Activated CD8-positive, alpha-beta memory T cell treated with anti-CD3 and anti-CD28 coated beads, Interleukin-2, amount 50 U/mL, for 1 hour (primary cell): ENCODE data around the gene PTPRE.

Experiments used
- DNase-seq: peaks from one replicate; pipeline ENCODE4 v3.0.0-alpha.2; 2020; ENCODE audit errors: extremely low read depth

The PTPRE gene

DNA sequence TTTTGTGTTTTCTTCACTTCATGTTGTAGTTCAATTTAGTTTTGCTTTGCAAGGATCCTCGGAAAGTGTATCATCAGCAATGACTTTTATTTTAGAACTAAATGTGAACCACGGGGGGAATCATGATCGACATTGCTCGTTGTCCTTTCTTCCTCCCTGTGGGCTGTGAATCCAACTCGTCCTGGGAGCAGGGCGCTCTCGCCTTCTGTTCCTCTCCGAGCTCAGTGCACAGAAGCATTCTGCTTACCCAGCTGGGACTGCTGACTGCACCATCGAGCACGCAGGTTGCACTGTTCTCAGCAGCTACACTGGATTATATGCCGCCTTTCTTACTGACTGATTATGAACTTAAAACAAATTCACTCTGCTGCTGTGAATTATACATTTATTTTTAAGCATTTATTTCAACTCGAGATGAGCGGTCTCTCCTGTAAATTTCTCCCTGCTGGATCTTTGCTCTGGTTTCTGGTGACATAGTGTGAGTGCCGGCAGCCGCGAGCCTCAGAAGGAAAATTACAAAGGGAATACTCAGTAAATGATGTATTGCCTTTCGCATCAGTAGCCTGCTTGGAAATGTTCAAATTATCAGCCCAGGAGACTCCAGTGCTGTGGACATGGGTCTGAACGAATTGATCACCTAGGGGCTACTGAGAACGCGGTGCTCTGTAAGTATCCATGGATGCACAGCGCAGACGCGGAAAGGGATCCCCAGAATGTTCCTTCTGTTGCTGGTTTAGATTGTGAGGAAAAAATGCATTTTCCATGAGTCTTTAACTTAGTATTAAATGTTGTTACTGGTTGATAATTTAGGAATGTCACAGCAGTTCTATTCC, 92.6 kb downstream of the PTPRE start:
- no peak for DNase-seq

DNA sequence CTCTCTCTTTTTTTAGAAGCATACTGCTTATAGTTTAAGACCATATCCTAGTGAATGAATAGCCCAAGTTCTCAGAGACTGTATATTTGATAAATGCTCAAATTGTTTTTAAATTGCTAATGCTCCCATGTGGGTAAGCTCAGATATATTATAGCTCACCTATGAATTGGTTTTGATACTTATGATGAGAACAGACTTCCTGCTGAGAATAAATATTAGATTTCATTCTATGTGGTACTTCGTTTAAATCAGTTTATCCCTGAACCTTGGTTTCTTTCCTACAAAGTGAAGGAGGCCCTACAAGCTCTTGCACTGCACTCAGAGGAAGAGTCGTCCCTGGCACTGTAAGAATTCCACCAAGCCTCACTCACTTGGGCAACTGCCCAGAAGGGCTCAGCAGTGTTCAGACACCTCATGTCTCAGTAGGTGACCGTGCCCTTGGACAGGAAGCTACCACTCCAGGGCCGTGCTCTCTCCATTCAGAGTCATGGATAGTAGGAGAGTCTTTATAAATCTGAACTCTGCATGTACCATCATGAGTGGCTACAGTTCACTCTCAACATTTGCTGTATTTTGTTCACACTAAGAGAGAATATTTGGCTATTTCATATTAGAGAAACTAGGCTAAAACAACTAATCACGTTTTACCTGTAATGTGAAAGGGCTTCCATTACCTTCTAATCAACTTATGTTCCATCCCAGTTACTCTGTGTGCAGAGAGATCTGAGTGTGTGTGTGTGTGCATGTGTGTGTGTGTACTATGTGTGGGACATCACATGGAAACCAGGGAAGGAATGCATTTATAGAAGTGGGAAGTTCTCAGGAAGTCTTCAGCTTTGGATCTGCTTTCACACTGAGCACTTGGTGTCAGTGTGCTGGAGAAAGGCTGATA, 93.8 kb downstream of the PTPRE start:
- no peak for DNase-seq

DNA sequence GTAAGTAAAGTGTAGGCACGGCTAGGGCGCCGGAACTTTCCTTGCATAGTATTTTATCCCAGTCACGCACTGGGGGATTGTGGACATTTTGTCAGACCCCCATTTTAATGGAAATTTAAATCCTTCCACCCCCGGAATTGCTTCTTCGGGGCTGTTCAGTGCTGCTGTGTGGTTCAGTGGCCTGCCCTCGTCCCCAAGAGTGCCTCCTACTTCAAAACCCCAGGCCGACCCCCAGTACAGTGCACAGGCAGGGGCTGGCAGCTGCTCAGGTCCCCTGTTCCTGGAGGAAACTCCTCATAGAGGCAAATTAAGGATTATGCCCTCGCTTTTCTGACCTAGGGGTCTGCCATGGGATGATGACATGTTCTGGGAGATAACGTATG, 94.5 kb downstream of the PTPRE start:
- no peak for DNase-seq

DNA sequence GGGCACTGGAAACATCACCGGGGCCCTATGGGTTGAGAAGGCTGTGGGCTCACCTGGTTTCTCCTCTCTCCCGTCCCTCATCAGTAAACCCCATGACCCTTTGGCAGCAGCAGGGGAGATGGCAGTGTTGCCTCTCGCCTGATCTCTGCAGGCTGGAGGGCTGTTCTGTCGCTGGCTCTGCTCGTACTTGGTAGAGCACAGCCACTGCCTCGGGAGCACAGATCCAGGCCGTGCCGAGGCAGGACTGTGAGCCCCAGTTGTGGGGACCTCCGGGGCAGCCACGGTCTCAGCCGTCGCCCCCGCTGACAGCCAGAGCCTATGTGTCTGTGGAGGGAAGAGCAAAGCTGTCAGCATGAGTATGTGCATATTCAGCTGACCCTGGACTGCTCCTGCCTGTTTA, 94.9 kb downstream of the PTPRE start:
- no peak for DNase-seq

DNA sequence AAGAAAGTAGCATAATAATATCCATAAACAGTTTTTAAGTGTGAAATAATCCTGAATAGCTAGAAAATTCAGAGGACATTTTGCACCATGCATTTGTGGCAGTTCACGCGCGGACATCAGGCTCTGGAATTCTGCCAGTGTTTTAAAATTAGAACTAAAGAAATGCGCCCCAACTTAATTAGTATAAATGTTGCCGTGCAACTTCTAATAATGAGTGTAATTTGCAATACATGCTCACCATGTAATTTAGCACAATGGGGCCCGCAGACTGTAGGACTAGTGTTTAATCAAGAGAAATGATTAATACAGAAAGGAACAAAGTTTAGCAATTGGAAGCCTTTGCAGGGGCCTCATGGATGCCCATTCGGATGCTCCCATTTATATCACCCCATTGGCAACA, 96.6 kb downstream of the PTPRE start:
- no peak for DNase-seq

DNA sequence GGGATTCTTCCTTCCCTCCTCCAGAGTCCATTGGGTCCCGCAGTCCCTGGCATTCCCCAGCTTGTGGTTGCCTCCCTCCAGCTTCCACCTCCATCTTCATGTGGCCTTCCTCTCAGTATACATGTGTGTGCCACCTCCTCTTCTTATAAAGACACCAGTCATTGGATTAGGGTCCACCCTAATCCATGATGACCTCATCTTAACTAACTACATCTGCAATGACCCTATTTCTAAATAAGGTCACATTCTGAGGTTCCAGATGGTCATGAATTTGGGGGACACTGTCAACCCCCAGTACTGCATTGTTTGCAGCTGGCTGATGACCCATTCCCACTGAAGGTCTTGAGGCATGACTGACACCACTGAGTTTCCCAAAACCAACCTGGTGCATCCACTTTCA, 99.0 kb downstream of the PTPRE start:
- DNase-seq = no peak

DNA sequence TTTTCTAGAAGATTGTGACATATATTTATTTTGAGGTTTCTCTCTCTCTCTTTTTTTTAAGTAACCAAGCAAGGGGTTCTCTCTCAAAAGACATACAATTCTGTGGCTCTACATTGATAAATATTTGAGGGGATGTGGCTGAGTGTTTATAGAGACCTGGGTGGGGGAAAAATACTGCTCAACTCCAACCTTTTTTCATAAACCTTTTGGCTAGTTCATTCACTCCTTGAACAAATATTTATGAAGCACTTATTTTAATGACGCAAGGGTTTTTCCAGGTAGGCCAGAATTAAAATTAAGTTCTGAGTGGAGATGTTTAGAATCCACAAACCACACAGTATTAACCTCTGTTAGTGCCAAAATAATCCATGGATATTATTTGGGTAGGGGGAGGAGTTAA, 100.2 kb downstream of the PTPRE start:
- DNase-seq = no peak

DNA sequence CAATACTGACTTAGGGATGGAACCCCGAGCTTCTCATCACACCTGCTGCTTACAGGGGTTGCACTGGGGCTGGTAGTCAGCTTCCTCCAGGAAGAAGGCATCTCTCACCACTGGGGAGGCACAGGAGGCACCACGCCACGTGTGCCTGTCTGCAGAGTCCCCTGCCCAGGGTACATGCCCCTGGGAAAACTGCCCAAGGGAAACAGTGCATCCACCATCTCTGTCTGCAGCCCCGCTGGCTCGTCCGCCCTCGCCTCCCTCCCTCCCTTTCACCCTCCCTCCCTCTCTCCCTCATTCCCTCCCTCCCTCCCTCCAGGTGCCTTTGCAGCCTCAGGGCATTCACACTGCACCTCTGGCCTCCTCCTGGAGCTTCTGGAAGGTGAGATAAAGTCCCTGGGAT, 101.1 kb downstream of the PTPRE start:
- no peak for DNase-seq

DNA sequence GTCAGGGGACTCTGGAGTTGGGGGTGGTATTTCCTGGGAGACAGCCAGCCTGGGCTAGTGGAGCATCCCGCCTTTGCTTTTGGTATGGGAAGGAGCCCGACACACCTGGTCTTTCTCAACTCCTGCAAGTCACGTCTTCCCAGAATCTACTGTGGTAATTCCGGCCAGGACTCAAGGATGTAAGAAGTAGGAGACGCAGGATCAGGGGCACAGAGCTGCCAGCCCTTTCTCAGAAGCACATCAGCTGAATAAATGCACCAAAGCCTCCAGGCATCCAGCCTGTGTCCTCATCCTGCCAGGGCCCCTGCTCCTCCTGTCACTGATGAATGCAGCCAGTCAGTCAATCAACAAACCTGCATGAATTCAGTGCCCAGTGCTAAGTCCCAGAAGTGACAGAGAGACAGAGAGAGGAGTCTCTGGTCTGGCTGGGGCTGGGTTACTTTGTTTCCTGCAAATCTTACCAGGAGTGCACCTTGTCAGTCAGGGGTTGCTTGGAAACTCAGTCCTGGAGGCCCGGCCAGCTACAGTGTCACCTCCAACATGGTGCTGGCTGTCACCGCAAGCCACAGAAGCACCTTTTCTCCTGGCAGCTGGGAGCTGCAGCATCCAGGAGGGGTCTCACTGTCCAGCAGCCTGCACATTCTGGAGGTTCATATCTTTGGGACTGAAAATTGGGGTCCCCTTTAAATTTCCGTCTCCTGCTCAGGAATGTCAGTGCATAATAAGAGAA, 101.8 kb downstream of the PTPRE start:
- DNase-seq = no peak

DNA sequence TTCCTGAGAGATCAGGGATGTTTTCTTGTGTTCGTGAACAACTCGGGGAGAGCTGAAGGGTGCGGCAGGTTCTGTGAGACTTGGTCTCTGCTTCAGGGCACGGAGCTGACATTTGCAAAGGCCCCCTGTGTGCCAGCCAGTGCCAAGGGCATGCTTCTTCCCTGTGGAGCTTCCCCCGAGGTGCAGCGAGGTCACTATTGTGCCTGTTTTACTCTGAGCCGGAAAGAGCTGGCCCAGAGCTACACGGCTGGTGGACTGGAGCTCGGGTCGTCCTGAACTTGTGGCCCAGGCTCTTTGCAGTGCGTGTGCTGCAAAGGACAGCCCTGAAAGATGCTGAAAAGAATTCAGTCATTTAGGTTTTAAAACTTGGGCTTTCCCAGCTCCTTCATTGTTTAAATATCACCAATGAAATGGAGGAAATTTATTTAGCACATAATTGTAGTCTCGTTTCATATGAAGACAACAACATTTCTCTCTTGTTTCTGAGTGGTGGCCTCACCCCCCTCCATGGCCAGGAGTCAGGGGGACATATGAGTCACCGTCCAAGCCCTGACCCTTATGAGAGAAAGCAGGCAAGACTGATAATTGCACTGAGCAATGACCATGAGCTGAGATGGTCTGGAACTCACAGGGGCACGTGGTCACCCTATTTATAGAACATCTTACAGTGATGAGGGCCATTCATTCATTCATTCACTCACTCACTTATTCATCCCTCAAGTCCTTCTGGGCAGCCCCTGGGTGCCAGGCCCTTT, 102.6 kb downstream of the PTPRE start:
- DNase-seq = no peak

DNA sequence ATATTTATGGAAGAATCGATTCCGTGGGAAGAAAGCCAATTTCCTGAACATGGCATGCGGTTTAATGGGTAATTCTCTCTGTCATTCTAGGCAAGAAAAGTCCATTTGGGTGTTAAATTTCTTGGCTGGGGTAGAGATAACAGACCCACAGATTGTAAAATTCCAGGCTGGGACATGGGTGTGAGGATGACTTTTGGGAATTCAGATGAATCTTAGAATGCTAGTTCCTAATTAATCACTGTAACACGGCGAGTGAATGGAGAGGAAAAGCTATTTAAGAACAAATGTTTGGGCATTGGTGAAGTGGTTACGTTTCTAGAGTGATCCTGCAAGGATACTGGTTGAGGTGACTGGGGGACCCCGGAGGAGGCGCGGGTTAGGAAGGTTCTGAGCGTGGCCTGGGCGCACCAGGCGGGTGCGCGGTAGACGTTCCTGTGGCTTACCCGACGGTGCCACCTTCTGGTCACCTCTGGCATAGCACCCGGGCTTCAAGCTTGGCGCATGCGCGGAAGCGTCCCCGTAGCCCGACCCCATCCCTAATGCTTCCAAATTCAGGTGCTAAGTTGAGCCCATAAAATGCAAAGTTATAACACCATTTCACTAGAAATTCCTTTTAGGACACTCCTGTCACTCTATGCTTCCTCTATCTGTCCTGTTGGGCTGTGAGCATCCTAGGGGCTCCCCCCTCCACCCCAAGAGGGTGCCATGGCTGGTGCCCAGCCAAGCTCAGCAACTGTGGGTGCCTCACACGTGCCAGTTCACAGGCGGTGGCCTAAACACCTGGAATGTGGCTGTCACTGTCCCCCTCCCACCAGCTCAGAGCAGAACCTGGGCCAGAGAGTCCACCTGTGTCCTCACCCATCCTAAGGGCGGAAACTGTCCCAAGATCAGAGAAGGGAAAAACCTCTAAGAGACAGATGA, 104.4 kb downstream of the PTPRE start:
- DNase-seq = peak; percentile 58

DNA sequence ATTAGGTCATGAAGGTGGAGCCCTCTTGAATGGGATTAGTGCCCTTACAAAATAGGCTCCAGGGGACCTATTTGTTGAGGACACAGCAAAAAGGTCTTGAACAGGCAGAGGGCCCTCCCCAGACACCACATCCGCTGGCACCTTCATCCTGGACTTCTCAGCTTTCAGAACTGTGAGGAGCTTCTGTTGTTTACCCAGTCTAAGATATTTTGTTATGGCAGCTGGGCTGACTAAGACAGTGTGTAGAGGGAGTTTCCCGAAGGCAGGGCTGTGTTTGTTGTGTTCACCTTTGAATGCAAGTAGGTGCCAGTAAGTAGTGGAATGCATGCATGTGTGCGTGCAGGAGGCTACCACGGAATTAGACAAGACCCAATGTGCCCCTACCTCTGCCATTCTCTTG, 106.7 kb downstream of the PTPRE start:
- no peak for DNase-seq

DNA sequence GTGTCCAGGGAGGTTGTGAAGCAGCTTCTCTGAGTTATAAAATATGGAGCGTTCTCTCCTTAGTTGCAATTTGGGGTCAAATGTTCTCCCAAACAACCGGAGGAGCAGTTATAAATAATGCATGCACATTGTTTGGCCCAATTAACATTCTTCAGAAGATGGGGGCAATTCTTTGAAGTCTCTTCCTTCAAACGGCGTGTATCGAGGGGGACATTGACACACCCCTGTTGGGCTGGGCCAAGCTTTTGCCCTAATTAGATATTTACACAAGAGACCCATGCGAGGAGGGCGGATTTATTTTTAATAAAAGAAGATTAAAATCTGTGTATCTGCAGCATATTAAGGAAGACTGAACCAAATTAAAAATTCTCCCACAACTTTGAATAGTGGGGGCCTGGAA, 107.3 kb downstream of the PTPRE start:
- DNase-seq = no peak

DNA sequence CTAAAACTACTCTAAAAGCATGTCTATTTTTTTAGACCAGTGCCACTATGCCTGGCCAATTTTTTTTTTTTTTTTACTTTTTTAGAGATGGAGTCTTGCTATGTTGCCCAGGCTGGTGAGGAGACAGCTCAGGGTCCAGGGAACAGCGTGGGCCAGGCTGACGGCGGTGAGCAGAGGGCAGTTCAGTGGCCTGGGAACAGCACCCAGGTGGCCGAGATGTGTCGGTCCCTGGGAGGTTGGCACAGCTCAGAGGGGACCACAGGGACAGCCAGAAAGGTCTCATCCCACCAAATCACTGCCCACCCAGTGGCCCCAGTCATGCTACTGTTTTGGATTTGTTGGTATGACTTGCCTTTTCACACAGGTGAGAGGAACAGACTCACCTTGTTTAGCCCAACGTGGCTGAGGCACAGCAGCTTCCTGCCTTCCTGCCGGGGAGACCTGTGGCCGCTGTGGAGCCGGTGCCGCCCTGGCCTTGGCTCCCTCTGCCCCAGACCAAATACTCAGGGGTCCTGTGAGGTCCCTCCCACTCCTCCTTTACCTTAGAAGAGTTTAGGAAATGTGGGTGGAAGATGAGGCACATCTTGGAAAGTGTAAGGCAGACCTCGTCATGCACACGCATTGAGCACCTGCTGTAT, 109.6 kb downstream of the PTPRE start:
- DNase-seq = no peak

DNA sequence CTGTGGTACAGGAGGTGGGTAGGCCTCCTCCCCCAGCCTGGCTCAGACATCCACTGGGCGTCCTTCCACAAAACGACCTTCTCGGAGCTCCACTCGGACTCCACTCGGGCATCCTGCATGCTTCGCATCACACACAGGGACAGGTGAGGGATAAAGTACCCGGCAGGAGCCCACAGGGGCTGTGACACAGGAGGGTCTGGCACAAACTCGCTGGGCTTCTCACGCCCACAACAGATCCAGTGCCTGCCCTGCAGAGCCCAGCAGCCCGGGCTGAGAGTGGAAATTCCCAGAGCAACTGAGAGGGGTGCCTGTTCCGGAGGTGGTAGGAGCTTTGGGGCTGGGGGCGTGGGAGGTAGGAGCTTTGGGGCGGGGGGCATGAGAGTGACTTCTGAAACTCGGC, 110.9 kb downstream of the PTPRE start:
- DNase-seq = no peak

DNA sequence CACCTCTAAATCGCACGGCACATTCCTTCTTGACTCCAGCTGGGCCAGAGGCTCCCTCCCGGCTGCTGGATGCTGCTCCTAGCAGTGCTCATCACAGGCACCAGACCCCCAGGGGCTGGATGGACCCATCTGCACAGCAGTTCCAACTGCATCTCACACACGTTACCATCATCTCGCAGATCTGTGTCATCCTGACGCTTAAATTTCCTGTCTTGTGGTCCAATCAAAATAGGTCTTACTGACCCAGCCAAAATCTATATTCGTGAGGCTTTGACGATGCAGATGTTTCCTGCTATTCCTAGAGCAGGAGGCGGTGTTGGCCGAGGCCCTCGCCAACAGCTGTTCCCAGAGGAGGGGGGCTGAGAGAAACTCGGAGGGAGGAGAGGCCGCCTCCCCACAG, 111.3 kb downstream of the PTPRE start:
- no peak for DNase-seq

DNA sequence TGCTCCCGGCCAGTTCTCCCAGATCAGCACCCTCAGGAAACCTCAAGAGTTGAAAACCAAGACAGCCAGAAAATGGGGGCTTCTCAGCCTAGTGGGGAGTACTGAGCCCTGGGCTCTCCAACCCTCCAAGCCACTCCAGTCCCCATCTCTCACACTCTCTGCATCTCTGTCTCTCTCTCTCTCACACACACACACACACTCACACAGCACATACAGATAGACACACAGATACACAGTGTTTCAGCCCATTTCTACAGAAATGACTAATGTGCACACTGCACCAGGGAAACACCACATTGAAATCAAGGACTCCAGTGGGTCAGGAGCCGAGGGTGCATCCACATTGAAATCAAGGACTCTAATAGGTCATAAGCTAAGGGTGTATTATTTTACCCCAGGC, 111.8 kb downstream of the PTPRE start:
- no peak for DNase-seq

DNA sequence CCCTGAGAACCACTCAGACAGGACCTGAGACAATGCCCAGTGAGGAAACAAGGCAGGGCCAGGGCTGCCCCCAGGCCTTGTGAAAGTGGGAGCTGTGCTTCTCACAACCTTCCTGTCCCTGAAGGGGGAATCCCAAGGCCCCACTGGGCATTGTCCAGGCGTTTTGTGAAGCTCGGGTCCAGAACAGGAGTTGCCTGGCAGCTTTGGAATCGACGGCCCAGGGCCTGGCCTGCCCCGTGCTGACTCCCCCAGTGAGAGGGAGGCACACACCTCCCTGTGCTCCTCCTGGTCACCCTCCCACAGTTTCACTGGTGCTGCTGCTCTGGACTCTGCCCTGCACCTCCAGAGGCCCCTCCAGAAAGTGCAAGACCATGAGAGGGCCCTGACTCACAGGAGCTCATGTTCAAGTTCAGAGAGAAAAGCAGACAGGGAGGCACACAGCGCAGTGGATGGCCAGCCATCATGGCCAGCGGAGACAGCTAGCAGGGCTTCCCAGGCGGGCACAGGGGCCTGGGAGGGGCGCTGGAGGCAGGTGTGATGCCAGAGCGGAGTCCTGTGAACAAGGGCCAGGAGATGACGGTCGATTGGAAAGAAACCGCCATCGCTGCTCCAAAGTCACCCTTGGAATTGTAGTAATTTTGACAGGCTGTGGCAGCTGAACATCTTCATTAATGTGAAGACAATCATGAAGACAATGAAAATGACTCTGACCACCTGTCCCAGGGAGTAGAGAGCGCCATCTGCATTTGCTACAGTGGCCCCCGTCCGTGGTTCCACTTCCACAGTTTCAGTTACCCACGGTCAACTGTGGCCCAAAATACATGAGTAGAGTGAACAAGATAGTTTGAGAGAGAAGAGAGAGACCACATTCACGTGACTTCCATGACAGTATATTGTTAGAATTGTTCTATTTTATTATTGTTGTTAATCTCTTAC, 115.6 kb downstream of the PTPRE start:
- no peak for DNase-seq

DNA sequence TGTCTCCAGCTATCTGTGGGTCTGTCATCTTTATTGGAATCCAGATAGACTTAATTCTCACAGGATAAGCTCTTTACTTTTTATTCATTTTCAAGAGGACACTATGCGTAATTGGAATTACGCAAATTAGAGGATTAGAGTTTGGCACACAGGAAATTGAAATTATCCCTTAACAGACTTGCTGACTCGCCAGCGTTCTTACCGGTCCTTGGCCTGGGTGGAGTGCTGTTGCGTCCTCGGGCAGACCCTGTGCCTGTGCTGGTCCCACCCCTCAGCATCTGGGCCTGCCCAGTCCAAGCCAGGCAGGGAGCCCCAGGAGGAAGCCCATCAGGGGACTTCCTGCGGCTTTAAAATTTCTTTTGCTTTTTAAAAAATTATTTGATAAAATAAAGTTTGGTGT, 117.5 kb downstream of the PTPRE start:
- no peak for DNase-seq
